Heart left ventricle (tissue), 16 donors: Measurements from ENCODE around the gene CD33. TPM values are rescaled to one million over a fixed set of nuclear protein-coding genes. Genes with fewer than 3 reads are reported as not detected.

ENCODE experiments used
- ATAC-seq, 4 donors: fragments of 200-7000 bp; cut with Tn5 transposase; one replicate each; pipeline ENCODE4 v1.9.1; 2020 to 2022; ENCODE audit warnings: moderate library complexity in 4 of 4, mild to moderate bottlenecking in 3 of 4, moderate number of reproducible peaks in 1 of 4
- DNase-seq, 5 donors: peaks; one replicate each; pipeline ENCODE4 v3.0.0-alpha.2; 2020
- H3K27ac ChIP-seq, 12 donors: fragments of 200-600 bp; sonication (generic) in 4 of 12; one replicate each; pipeline versions ENCODE4 v1.5.0 to v1.8.0; 2016 to 2022; ENCODE audit warnings: mild to moderate bottlenecking in 2 of 12
- H3K27me3 ChIP-seq, 9 donors: fragments of 200-600 bp; sonication (generic) in 2 of 9; one replicate each; pipeline versions ENCODE4 v1.5.1 to v1.8.0; 2016 to 2022; ENCODE audit warnings: mild to moderate bottlenecking in 3 of 9
- H3K36me3 ChIP-seq, 9 donors: fragments of 200-600 bp; sonication (generic) in 2 of 9; one replicate each; pipeline versions ENCODE4 v1.5.0 to v1.8.0; 2018 to 2022; ENCODE audit warnings: mild to moderate bottlenecking in 2 of 9
- H3K4me1 ChIP-seq, 12 donors: fragments of 200-600 bp; sonication (generic) in 4 of 12; one replicate each; pipeline versions ENCODE4 v1.5.0 to v1.8.0; 2016 to 2022; ENCODE audit warnings: mild to moderate bottlenecking in 3 of 12
- H3K4me3 ChIP-seq, 12 donors: fragments of 200-600 bp; sonication (generic) in 4 of 12; one replicate each; pipeline versions ENCODE4 v1.5.0 to v1.8.0; 2017 to 2022; ENCODE audit warnings: mild to moderate bottlenecking in 9 of 12, moderate library complexity in 4 of 12
- H3K9me3 ChIP-seq, 12 donors: fragments of 200-600 bp; sonication (generic) in 4 of 12; one replicate each; pipeline versions ENCODE4 v1.5.0 to v1.8.0; 2016 to 2022; ENCODE audit warnings: mild to moderate bottlenecking in 1 of 12
- CTCF ChIP-seq, 12 donors: fragments of 200-600 bp; sonication (generic) in 4 of 12; IDR thresholded peaks; one replicate each; pipeline versions ENCODE4 v1.5.0 to v1.8.0; 2018 to 2022; ENCODE audit warnings: antibody characterized with exemption in 12 of 12, mild to moderate bottlenecking in 5 of 12
- POLR2A ChIP-seq, 2 donors: fragments of 450-650 bp; IDR thresholded peaks; one replicate each; pipeline ENCODE4 v1.6.1; 2017; ENCODE audit warnings: antibody characterized with exemption in 2 of 2, mild to moderate bottlenecking in 2 of 2, moderate library complexity in 2 of 2
- WGBS, 4 donors: extraction: QIAGEN DNeasy Blood & Tissue Kit in 2 of 4; methylation state at CpG; one replicate each; pipeline versions ENCODE4 v1.1.5 to v1.1.7; 2013 to 2018; 5-methylcytosine and 5-hydroxymethylcytosine counted together
- intact Hi-C, 10 donors: fragments of 100-400 bp; cut with DNase I; formaldehyde crosslinking; loops; one replicate each; pipeline versions ENCODE4 v1.11.1 to v1.14.2; 2022
- polyA plus RNA-seq, 2 donors: library from polyadenylated mRNA; stranded (reverse); fragments of 200-250 nt; gene quantifications; one replicate each; pipeline ENCODE4 v1.2.3, GENCODE V29; 2013
- total RNA-seq, 9 donors: library from RNA; depleted of rRNA in 2 of 9; stranded (reverse); fragments of >200 nt in 2 of 9; fragmentation: NEBNext Ultra II Directional in 3 of 9; extraction: Animal tissue kit (Norgen Biotek cat#: 25700) in 3 of 9; gene quantifications; one replicate each; pipeline versions ENCODE4 v1.1.0 to v1.2.4, GENCODE V29; 2016 to 2023
- donor health status: ischemic (EF 13 %, LVEDD 7.1; RV severe dilation, severe dysfunction).
- donor health status: healthy with polysubstance abuse.
- donor health status: DM: no; HTN: yes; CAD: no.
- donor health status: DM: no; HTN: no; CAD: no.
- donor health status: ischemic (EF 25% LVEDD 6.9; RV normal size, moderate dysfunction).
- donor health status: ischemic (EF 25% LVEDD 5.7; RV mildly dilated, moderate dysfunction).
- donor health status: healthy.
- donor health status: DM: yes; HTN: yes; CAD: no.
- donor health status: ischemic (EF 35%, LVEDD 5.7; RV mildly dilated, moderate dysfunction).
- donor health status: nonischemic (EF 11% LVEDD 7.7; RV severe dilation, severe dysfunction).
- donor health status: DM: yes; HTN: yes; CAD: no.
- donor health status: PGD.
- donor health status: ischemic (EF 29% LVEDD 5.4; RV normal size, mild dysfunction).
- donor health status: nonischemic (EF 23%, LVEDD 6.1; RV moderate dilation, normal function).

CD33 gene
- total and polyA plus RNA-seq, 11 donors, result 1.1 to 46.6 (median 2.9) TPM

- Histone ChIP-seq H3K27me3 (peaks cover 0 to 22% (median 7%) of the 10 kb centered on the region in 9 donors), H3K27ac (no peak overlapping the region), H3K4me1 (no peaks in the 10 kb centered on the region), H3K36me3 (no peaks in the 10 kb centered on the region), H3K9me3 (no peaks in the 10 kb centered on the region), H3K4me3 (no peak overlapping the region)
- no peak for TF ChIP-seq CTCF (IDR thresholded peaks at IDR 0.05)
- no peak for TF ChIP-seq POLR2A (IDR thresholded peaks at IDR 0.05)
- WGBS, 4 donors, result 73 to 86% (median 79%) methylated on average over 10 to 11 of the region's 11 CpGs
- intact Hi-C loops, result no loop called here
- DNase-seq (no peak), ATAC-seq (no peak)
Observed at GRCh38 chr19:51187395-51188226, 37.3 kb upstream of the CD33 start.

- 71 to 78% (median 76%) methylated on average over 2 of the region's 2 CpGs for WGBS, 4 donors
- H3K27me3 ChIP-seq, result peaks cover 0 to 22% (median 7%) of the 10 kb centered on the region in 9 donors
- H3K4me1 ChIP-seq, result no peaks in the 10 kb centered on the region
- DNase-seq (no peak), ATAC-seq (no peak)
- TF ChIP-seq CTCF (IDR thresholded peaks at IDR 0.05) (no peak), POLR2A (IDR thresholded peaks at IDR 0.05) (no peak)
- H3K27ac ChIP-seq, result no peak overlapping the region
- H3K4me3 ChIP-seq, result no peak overlapping the region
- H3K9me3 ChIP-seq, result no peaks in the 10 kb centered on the region
- H3K36me3 ChIP-seq, result no peaks in the 10 kb centered on the region
- intact Hi-C loops, result no loop called here
Observed at GRCh38 chr19:51188227-51188559, 36.7 kb upstream of the CD33 start.

- Histone ChIP-seq H3K4me3 (no peak overlapping the region), H3K36me3 (no peaks in the 10 kb centered on the region), H3K27me3 (peaks cover 0 to 6% (median 0%) of the 10 kb centered on the region in 9 donors), H3K9me3 (no peaks in the 10 kb centered on the region), H3K4me1 (no peaks in the 10 kb centered on the region), H3K27ac (no peak overlapping the region)
- WGBS, 4 donors, result 78 to 89% (median 86%) methylated on average over 9 of the region's 9 CpGs
- DNase-seq (no peak), ATAC-seq (no peak)
- intact Hi-C loops, result no loop called here
- TF ChIP-seq POLR2A (IDR thresholded peaks at IDR 0.05) (no peak), CTCF (IDR thresholded peaks at IDR 0.05) (no peak)
Observed at GRCh38 chr19:51192689-51193088, 32.2 kb upstream of the CD33 start.

GRCh38 chr19:51194527-51195315 lies 30.2 kb upstream of the CD33 start:
- no peak overlapping the region for H3K4me3 ChIP-seq

More at GRCh38 chr19:51194527-51195315, 30.2 kb upstream of the CD33 start:
- H3K4me1 ChIP-seq, result no peaks in the 10 kb centered on the region
- ATAC-seq (no peak), DNase-seq (no peak)
- no peaks in the 10 kb centered on the region for H3K9me3 ChIP-seq
- H3K27ac ChIP-seq, result no peak overlapping the region
- WGBS, 4 donors, result 62 to 71% (median 65%) methylated on average over 18 to 21 of the region's 21 CpGs
- no peaks in the 10 kb centered on the region for H3K36me3 ChIP-seq
- TF ChIP-seq POLR2A (IDR thresholded peaks at IDR 0.05), result no peak
- TF ChIP-seq CTCF (IDR thresholded peaks at IDR 0.05), result no peak
- H3K27me3 ChIP-seq, result peaks cover 0 to 26% (median 0%) of the 10 kb centered on the region in 9 donors
- intact Hi-C loops, result no loop called here
